Measurements from ENCODE around the gene TRPM8.

- TF ChIP-seq CTCF (IDR thresholded peaks at IDR 0.05) (no peak), ZFX (IDR thresholded peaks at IDR 0.05; ENCODE audit: borderline replicate concordance) (no peak)
Observed at GRCh38 chr2:234003972-234004617, 86.9 kb downstream of the TRPM8 start.

Data from 22Rv1 (cell line).